Mucosa of descending colon (tissue), 3 donors: ENCODE results near the gene PTPRD. TPM values are rescaled to one million over a fixed set of nuclear protein-coding genes. Genes with fewer than 3 reads are reported as not detected.

ENCODE experiments used
- ATAC-seq: fragments of 200-7000 bp; cut with Tn5 transposase; one replicate; pipeline ENCODE4 v1.9.1; 2020; ENCODE audit warnings: mild to moderate bottlenecking, moderate library complexity
- DNase-seq, 3 donors: peaks; one replicate each; pipeline ENCODE4 v3.0.0-alpha.2; 2020
- H3K36me3 ChIP-seq: fragments of 200-600 bp; one replicate; pipeline ENCODE4 v1.8.0; 2021; ENCODE audit warnings: low read depth, mild to moderate bottlenecking
- H3K4me1 ChIP-seq: fragments of 200-600 bp; one replicate; pipeline ENCODE4 v1.8.0; 2021; ENCODE audit warnings: low read depth, mild to moderate bottlenecking
- H3K4me3 ChIP-seq: fragments of 200-600 bp; one replicate; pipeline ENCODE4 v1.8.0; 2021; ENCODE audit warnings: mild to moderate bottlenecking
- H3K9me3 ChIP-seq: fragments of 200-600 bp; one replicate; pipeline ENCODE4 v1.8.0; 2021; ENCODE audit warnings: mild to moderate bottlenecking
- CTCF ChIP-seq: fragments of 200-600 bp; IDR thresholded peaks from one replicate; pipeline ENCODE4 v1.8.0; 2022; ENCODE audit warnings: antibody characterized with exemption, mild to moderate bottlenecking
- intact Hi-C, 2 donors: fragments of 100-400 bp; cut with DNase I in 1 of 2; cut with micrococcal nuclease in 1 of 2; formaldehyde crosslinking; loops; one replicate each; pipeline versions ENCODE4 v1.11.0 to v1.11.1; 2022; cut with DNase I, micrococcal nuclease
- total RNA-seq, 3 donors: library from RNA; stranded (reverse); fragmentation: NEBNext Ultra II Directional in 2 of 3; extraction: Animal tissue kit (Norgen Biotek cat#: 25700) in 2 of 3; gene quantifications; one replicate each; pipeline versions ENCODE4 v1.2.1 to v1.2.4, GENCODE V29; 2021 to 2023
- donor health status: DM: no; HTN: no; CAD: no; lungs with moderate emphysema.
- donor health status: DM: no; HTN: no; CAD: no.
- donor health status: DM: no; HTN: yes; CAD: no.

The PTPRD gene
- total RNA-seq, 3 donors from 2014 or later, result 52.7 to 128 (median 113) TPM

GRCh38 chr9:8292657-8293056, 2320.1 kb downstream of the PTPRD start:
- H3K9me3 ChIP-seq, result no peaks in the 10 kb centered on the region
- DNase-seq, result no peak
- intact Hi-C loops, result no loop called here
- H3K4me1 ChIP-seq, result no peaks in the 10 kb centered on the region
- no peak for ATAC-seq
- TF ChIP-seq CTCF, result no peak
- no peaks in the 10 kb centered on the region for H3K36me3 ChIP-seq
- no peak overlapping the region for H3K4me3 ChIP-seq

GRCh38 chr9:8289681-8290080, 2323.1 kb downstream of the PTPRD start:
- DNase-seq (no peak), ATAC-seq (peak; percentile 37)
- TF ChIP-seq CTCF, result no peak
- H3K36me3 ChIP-seq, result no peaks in the 10 kb centered on the region
- no peaks in the 10 kb centered on the region for H3K4me1 ChIP-seq
- no peak overlapping the region for H3K4me3 ChIP-seq
- intact Hi-C loops, result no loop called here
- no peaks in the 10 kb centered on the region for H3K9me3 ChIP-seq

GRCh38 chr9:8287970-8288369, 2324.8 kb downstream of the PTPRD start:
- no peaks in the 10 kb centered on the region for H3K36me3 ChIP-seq
- intact Hi-C loops, result no loop called here
- ATAC-seq (peak; percentile 11), DNase-seq (no peak)
- H3K4me3 ChIP-seq, result no peak overlapping the region
- H3K4me1 ChIP-seq, result no peaks in the 10 kb centered on the region
- no peak for TF ChIP-seq CTCF
- no peaks in the 10 kb centered on the region for H3K9me3 ChIP-seq

- DNase-seq (peak in 1 of 3 donors; percentile 19), ATAC-seq (peak; percentile 93)
- intact Hi-C loops, result no loop called here
- H3K36me3 ChIP-seq, result no peaks in the 10 kb centered on the region
- H3K9me3 ChIP-seq, result no peaks in the 10 kb centered on the region
- no peak for TF ChIP-seq CTCF
- no peaks in the 10 kb centered on the region for H3K4me1 ChIP-seq
- H3K4me3 ChIP-seq, result no peak overlapping the region
Observed at GRCh38 chr9:8287501-8287900, 2325.3 kb downstream of the PTPRD start.

GRCh38 chr9:8284884-8285283, 2327.9 kb downstream of the PTPRD start:
- no peak for TF ChIP-seq CTCF
- DNase-seq (no peak), ATAC-seq (no peak)
- intact Hi-C loops, result no loop called here
- Histone ChIP-seq H3K36me3 (no peaks in the 10 kb centered on the region), H3K4me3 (no peak overlapping the region), H3K4me1 (no peaks in the 10 kb centered on the region), H3K9me3 (no peaks in the 10 kb centered on the region)

GRCh38 chr9:8282535-8282934, 2330.3 kb downstream of the PTPRD start:
- H3K36me3 ChIP-seq, result no peaks in the 10 kb centered on the region
- no peak for DNase-seq
- intact Hi-C loops, result no loop called here
- ATAC-seq, result no peak
- H3K4me1 ChIP-seq, result no peaks in the 10 kb centered on the region
- no peaks in the 10 kb centered on the region for H3K9me3 ChIP-seq
- H3K4me3 ChIP-seq, result no peak overlapping the region
- TF ChIP-seq CTCF, result no peak
